Measurements from ENCODE around the gene ARMH3. TPM values are rescaled to one million over a fixed set of nuclear protein-coding genes. Genes with fewer than 3 reads are reported as not detected.

The ARMH3 gene
- total RNA-seq, 1 donor from 2014 or later, result 6.6 TPM

GRCh38 chr10:101880232-101880573 is 175.8 kb downstream of the ARMH3 start:
- H3K4me3 ChIP-seq (ENCODE audit: low read depth, low read length), result no peak overlapping the region
- TF ChIP-seq CTCF (conservative IDR thresholded peaks at IDR 0.05; ENCODE audit: low read depth, low read length), result no peak
- no peak for DNase-seq (ENCODE audit: low read depth)

DNA sequence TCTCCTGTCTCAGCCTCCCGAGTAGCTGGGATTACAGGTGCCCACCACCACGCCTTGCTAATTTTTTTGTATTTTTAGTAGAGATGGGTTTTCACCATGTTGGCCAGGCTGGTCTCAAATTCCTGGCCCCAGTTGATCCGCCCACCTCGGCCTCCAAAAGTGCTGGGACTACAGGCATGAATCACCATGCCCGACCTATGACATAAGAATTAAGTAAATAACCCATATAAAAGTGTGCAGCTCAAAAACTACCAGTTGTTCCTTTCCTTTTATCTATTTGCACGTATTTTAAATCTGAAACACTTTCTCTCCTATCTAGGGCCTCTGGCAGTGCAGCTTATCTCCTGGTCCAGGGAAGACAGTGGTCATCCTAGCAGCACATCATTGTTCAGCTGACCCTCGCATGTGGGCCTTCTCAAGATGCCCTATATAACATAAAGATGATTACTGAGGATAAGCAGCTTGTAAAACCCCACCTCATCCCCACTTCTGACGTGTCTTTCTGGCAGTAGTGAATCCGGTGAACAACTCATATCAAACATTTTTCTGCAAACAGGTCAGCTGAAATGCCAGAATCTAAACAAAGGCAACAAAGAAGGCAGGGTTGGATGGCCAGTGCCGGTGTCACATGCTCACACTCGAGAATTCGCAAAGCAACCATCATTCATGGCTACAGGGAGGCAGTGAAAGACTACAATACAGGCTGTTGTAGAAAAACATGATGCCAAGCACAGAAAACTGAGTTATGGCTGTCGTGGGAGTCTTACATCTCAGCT is 176.3 kb downstream of the ARMH3 start:
- TF ChIP-seq CTCF (conservative IDR thresholded peaks at IDR 0.05; ENCODE audit: low read depth, low read length), result no peak
- no peak overlapping the region for H3K4me3 ChIP-seq (ENCODE audit: low read depth, low read length)
- no peak for DNase-seq (ENCODE audit: low read depth)

GRCh38 chr10:101878869-101879268 is 177.1 kb downstream of the ARMH3 start:
- H3K4me3 ChIP-seq (ENCODE audit: low read depth, low read length), result no peak overlapping the region
- DNase-seq (ENCODE audit: low read depth), result no peak
- no peak for TF ChIP-seq CTCF (conservative IDR thresholded peaks at IDR 0.05; ENCODE audit: low read depth, low read length)

GRCh38 chr10:101875068-101875688 is 180.8 kb downstream of the ARMH3 start:
- DNase-seq (ENCODE audit: low read depth), result no peak
- no peak for TF ChIP-seq CTCF (conservative IDR thresholded peaks at IDR 0.05; ENCODE audit: low read depth, low read length)
- no peak overlapping the region for H3K4me3 ChIP-seq (ENCODE audit: low read depth, low read length)

- no peak overlapping the region for H3K4me3 ChIP-seq (ENCODE audit: low read depth, low read length)
- DNase-seq (ENCODE audit: low read depth), result no peak
- TF ChIP-seq CTCF (conservative IDR thresholded peaks at IDR 0.05; ENCODE audit: low read depth, low read length), result no peak
Measured at GRCh38 chr10:101874252-101874651, 181.7 kb downstream of the ARMH3 start.

- H3K4me3 ChIP-seq (ENCODE audit: low read depth, low read length), result no peak overlapping the region
- TF ChIP-seq CTCF (conservative IDR thresholded peaks at IDR 0.05; ENCODE audit: low read depth, low read length), result no peak
- DNase-seq (ENCODE audit: low read depth), result no peak
Measured at GRCh38 chr10:101867931-101868330, 188.0 kb downstream of the ARMH3 start.

- no peak overlapping the region for H3K4me3 ChIP-seq (ENCODE audit: low read depth, low read length)
- no peak for DNase-seq (ENCODE audit: low read depth)
- no peak for TF ChIP-seq CTCF (conservative IDR thresholded peaks at IDR 0.05; ENCODE audit: low read depth, low read length)
Measured at GRCh38 chr10:101859530-101859929, 196.4 kb downstream of the ARMH3 start.

All from epithelial cell of proximal tubule (primary cell).